CD4-positive, alpha-beta T cell treated with Interleukin-4 for 4 hours (primary cell): Measurements from ENCODE around the gene ZNF226.
"Not testable (repeated sequence)": the region's sequence is repeated elsewhere in the genome, so short reads cannot be mapped to it uniquely, and the experiment has no call there.

Experiments
- DNase-seq: peaks from one replicate; pipeline ENCODE4 v3.0.0-alpha.2; 2020

Gene ZNF226

GRCh38 chr19:44212866-44213346 is 48.0 kb downstream of the ZNF226 start:
- no peak for DNase-seq

GRCh38 chr19:44219926-44220325 is 55.0 kb downstream of the ZNF226 start:
- DNase-seq: not testable (repeated sequence)

- DNase-seq: not testable (repeated sequence)
Observed at GRCh38 chr19:44220761-44221160, 55.9 kb downstream of the ZNF226 start.

GRCh38 chr19:44221291-44221690 is 56.4 kb downstream of the ZNF226 start:
- DNase-seq: not testable (repeated sequence)
